Left ventricle myocardium inferior (tissue), 1 donor: ENCODE measurements around the gene CASS4. TPM values are rescaled to one million over a fixed set of nuclear protein-coding genes. Genes with fewer than 3 reads are reported as not detected.

Source experiments
- DNase-seq: peaks from one replicate; pipeline ENCODE4 v3.0.0-alpha.2; 2020
- H3K27ac ChIP-seq: fragments of 200-600 bp; replicated peaks from 2 replicates; pipeline ENCODE4 v1.8.0; 2021
- H3K27me3 ChIP-seq: fragments of 200-600 bp; 2 replicates; pipeline ENCODE4 v1.8.0; 2021; ENCODE audit warnings: low read depth
- H3K36me3 ChIP-seq: fragments of 200-600 bp; 2 replicates; pipeline ENCODE4 v1.8.0; 2021
- H3K4me1 ChIP-seq: fragments of 200-600 bp; 2 replicates; pipeline ENCODE4 v1.8.0; 2021
- H3K4me3 ChIP-seq: fragments of 200-600 bp; 2 replicates; pipeline ENCODE4 v1.8.0; 2021; ENCODE audit warnings: mild to moderate bottlenecking, moderate library complexity
- H3K9me3 ChIP-seq: fragments of 200-600 bp; replicated peaks from 2 replicates; pipeline ENCODE4 v1.8.0; 2021
- intact Hi-C: fragments of 100-400 bp; cut with micrococcal nuclease; formaldehyde crosslinking; loops from one replicate; pipeline ENCODE4 v1.11.0; 2022
- long read RNA-seq: library from polyadenylated mRNA; unstranded; transcript quantifications from one replicate; pipeline ENCODE4 v2.0.0, GENCODE V29; 2021
- total RNA-seq: library from RNA; stranded (reverse); fragmentation: NEBNext Ultra II Directional; extraction: Animal tissue kit (Norgen Biotek cat#: 25700); gene quantifications from one replicate; pipeline ENCODE4 v1.2.1, GENCODE V29; 2021
- TF ChIP-seq, protein P1 (sequence below): fragments of 200-600 bp; IDR thresholded peaks from 2 replicates; pipeline ENCODE4 v1.8.0; 2021; ENCODE audit warnings: antibody characterized with exemption, mild to moderate bottlenecking, borderline replicate concordance
- donor health status: DM: no; HTN: yes; CAD: no; lungs with severe emphysema.

Gene CASS4
- total RNA-seq: 0.47 TPM
- long read RNA-seq, partial matches to known transcripts: 0 of 1 reads
- long read RNA-seq, other reads (novel, unspliced or antisense): 0 of 1 reads

DNA sequence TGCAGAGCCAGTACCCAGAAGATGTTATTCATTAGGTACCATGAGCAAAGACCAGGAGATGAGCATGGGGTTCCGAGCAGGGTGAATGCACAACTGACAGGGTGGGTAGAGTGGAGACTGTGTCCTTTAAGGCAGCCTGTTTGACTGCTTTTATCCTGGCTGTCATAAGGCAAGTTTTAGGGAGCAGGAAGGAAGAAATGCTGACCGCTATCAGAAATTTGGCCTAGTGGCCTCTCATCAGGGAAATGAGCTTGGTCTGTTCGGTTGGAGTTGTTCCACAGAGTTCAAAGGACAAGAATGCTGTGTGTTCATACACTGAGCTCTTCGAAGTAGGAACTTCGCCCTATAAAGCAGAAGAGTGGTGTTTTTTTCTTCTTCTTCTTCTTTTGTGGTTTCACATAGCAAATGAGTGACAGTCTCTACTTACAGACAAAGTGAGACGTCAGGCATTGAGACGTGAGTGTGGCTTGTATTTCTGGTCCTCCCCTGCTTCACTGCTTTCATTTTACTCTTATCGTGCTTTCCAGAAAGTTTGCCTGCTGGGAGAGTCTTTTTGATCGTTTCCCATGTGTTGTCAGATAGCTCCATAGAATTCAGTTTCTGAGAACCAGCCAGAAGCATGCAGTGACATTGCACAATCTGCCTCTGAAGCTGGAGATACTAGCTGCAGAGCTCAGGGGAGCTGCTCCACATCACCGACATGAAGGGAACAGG is at the start of gene CASS4:
Gene CASS4 (plus strand): TSS at position 502 of the 714 bp plus-strand sequence. CDS start 199 bp downstream, at position 701.
- intact Hi-C loops: no loop called here
- H3K4me3 ChIP-seq: peak within 1 kb of the TSS; percentile 43
- peaks cover 10% of the 10 kb centered on the region for H3K36me3 ChIP-seq
- H3K27me3 ChIP-seq: no peaks in the 10 kb centered on the region
- TF ChIP-seq, protein P1, sequence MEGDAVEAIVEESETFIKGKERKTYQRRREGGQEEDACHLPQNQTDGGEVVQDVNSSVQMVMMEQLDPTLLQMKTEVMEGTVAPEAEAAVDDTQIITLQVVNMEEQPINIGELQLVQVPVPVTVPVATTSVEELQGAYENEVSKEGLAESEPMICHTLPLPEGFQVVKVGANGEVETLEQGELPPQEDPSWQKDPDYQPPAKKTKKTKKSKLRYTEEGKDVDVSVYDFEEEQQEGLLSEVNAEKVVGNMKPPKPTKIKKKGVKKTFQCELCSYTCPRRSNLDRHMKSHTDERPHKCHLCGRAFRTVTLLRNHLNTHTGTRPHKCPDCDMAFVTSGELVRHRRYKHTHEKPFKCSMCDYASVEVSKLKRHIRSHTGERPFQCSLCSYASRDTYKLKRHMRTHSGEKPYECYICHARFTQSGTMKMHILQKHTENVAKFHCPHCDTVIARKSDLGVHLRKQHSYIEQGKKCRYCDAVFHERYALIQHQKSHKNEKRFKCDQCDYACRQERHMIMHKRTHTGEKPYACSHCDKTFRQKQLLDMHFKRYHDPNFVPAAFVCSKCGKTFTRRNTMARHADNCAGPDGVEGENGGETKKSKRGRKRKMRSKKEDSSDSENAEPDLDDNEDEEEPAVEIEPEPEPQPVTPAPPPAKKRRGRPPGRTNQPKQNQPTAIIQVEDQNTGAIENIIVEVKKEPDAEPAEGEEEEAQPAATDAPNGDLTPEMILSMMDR: no peak
- H3K27ac ChIP-seq: peak within 1 kb of the TSS; percentile 75
- no peaks in the 10 kb centered on the region for H3K9me3 ChIP-seq
- peaks cover 42% of the 10 kb centered on the region for H3K4me1 ChIP-seq
- no peak for DNase-seq

GRCh38 chr20:56362833-56363413 is 49.1 kb upstream of the CASS4 start:
- no peak for DNase-seq
- H3K4me1 ChIP-seq: peaks cover 50% of the 10 kb centered on the region
- TF ChIP-seq, protein P1: no peak
- H3K4me3 ChIP-seq: no peak overlapping the region
- no peaks in the 10 kb centered on the region for H3K27me3 ChIP-seq
- no peaks in the 10 kb centered on the region for H3K9me3 ChIP-seq
- H3K36me3 ChIP-seq: peaks cover 35% of the 10 kb centered on the region
- H3K27ac ChIP-seq: no peak overlapping the region
- intact Hi-C loops: no loop called here

DNA sequence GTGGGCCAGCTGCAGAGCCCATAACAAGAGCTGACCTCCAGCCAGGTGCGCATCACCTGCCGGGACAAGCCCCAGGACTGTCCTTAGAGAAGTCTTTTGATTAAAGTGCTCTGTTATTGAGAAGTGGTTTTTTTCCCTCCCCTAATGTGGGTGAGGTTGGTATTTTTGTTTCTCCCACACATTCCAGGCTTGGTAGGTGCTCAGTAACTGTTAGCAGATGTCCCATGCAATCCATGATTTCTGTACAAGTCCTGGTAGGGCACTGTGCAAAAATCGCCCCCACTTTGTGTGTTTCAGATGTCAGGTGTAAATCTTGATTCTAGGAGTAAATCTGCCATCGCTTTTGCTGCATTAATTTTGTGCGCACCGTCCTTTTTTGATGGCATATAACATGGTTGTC is 48.6 kb upstream of the CASS4 start:
- peaks cover 41% of the 10 kb centered on the region for H3K36me3 ChIP-seq
- DNase-seq: no peak
- no peaks in the 10 kb centered on the region for H3K27me3 ChIP-seq
- no peaks in the 10 kb centered on the region for H3K9me3 ChIP-seq
- TF ChIP-seq, protein P1: no peak
- H3K27ac ChIP-seq: no peak overlapping the region
- intact Hi-C loops: no loop called here
- peaks cover 47% of the 10 kb centered on the region for H3K4me1 ChIP-seq
- H3K4me3 ChIP-seq: no peak overlapping the region

GRCh38 chr20:56368351-56369134 is 43.5 kb upstream of the CASS4 start:
- TF ChIP-seq, protein P1: no peak
- intact Hi-C loops: no loop called here
- no peak for DNase-seq
- no peak overlapping the region for H3K4me3 ChIP-seq
- peaks cover 8% of the 10 kb centered on the region for H3K4me1 ChIP-seq
- H3K27me3 ChIP-seq: no peaks in the 10 kb centered on the region
- H3K9me3 ChIP-seq: no peaks in the 10 kb centered on the region
- peaks cover 59% of the 10 kb centered on the region for H3K36me3 ChIP-seq
- no peak overlapping the region for H3K27ac ChIP-seq

DNA sequence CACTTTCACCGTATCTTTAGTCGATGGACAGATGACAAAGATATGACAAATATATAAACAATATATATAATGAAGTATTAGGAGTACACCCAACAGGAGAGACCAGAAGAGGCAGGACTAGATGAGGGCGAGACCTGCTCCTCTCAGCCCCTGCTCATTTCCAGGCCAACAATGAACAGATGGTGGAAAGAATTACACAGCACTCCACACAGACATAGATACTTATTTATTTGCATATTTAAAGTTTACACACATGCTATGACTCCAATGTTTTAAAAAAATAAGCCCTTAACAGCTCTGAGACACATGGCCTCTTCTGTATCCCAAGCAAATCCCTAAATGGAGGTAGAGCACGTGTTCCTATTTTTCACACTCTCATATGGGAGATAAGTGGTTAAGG is 42.9 kb upstream of the CASS4 start:
- Histone ChIP-seq H3K9me3 (no peaks in the 10 kb centered on the region), H3K36me3 (peaks cover 59% of the 10 kb centered on the region), H3K27me3 (no peaks in the 10 kb centered on the region), H3K27ac (no peak overlapping the region), H3K4me3 (no peak overlapping the region), H3K4me1 (peaks cover 5% of the 10 kb centered on the region)
- DNase-seq: no peak
- intact Hi-C loops: no loop called here
- TF ChIP-seq, protein P1: no peak
